ENCODE measurements around the gene TPRKB. TPM values are rescaled to one million over a fixed set of nuclear protein-coding genes. Genes with fewer than 3 reads are reported as not detected.

The TPRKB gene
- total RNA-seq, 1 experiment from 2014 or later, result 42.1 TPM

- H3K9me3 Mint-ChIP-seq (ENCODE audit: unreplicated experiment), result no peaks in the 10 kb centered on the region
- no peaks in the 10 kb centered on the region for H3K27me3 Mint-ChIP-seq (ENCODE audit: insufficient read depth, unreplicated experiment)
- H3K36me3 Mint-ChIP-seq (ENCODE audit: insufficient read depth, unreplicated experiment), result peaks cover 13% of the 10 kb centered on the region
- no peak for DNase-seq
- H3K4me1 ChIP-seq, result peaks cover 5% of the 10 kb centered on the region; the same call in 1 of the 2 replicates
- peaks cover 1% of the 10 kb centered on the region for H3K36me3 ChIP-seq (ENCODE audit: control insufficient read depth, insufficient read depth, low read length)
- intact Hi-C loops (cut with micrococcal nuclease; ENCODE audit: unreplicated experiment), result no loop called here
- H3K4me1 Mint-ChIP-seq (ENCODE audit: low read depth, unreplicated experiment), result no peaks in the 10 kb centered on the region
- H3K27ac Mint-ChIP-seq (ENCODE audit: unreplicated experiment), result no peak overlapping the region
- CTCF ChIA-PET, result no interaction called here
- POLR2A ChIA-PET, result no interaction called here
- BruUV-seq (replicated peaks), result no TSS peak
- no peak overlapping the region for H3K4me3 ChIP-seq (ENCODE audit: low read depth, low read length)
- no peaks in the 10 kb centered on the region for H3K9me3 ChIP-seq
- H3K27me3 ChIP-seq (replicated peaks; ENCODE audit: control insufficient read depth, insufficient read depth, low read length), result no peaks in the 10 kb centered on the region
- no peak overlapping the region for H3K4me3 Mint-ChIP-seq (ENCODE audit: unreplicated experiment)
- no peak for TF ChIP-seq CTCF (IDR thresholded peaks at IDR 0.05; ENCODE audit: insufficient read depth in 1 of 2, low read depth in 1 of 2, low read length in 1 of 2, severe bottlenecking in 1 of 2, unreplicated experiment in 1 of 2)
Observed at GRCh38 chr2:73776869-73777519, 39.8 kb upstream of the TPRKB start.

GRCh38 chr2:73776381-73776780 is 39.2 kb upstream of the TPRKB start:
- intact Hi-C loops (cut with micrococcal nuclease; ENCODE audit: unreplicated experiment), result no loop called here
- Histone ChIP-seq H3K4me1 (peaks cover 5% of the 10 kb centered on the region; the same call in 1 of the 2 replicates), H3K27me3 (replicated peaks; ENCODE audit: control insufficient read depth, insufficient read depth, low read length) (no peaks in the 10 kb centered on the region), H3K9me3 (no peaks in the 10 kb centered on the region), H3K4me3 (ENCODE audit: low read depth, low read length) (no peak overlapping the region), H3K36me3 (ENCODE audit: control insufficient read depth, insufficient read depth, low read length) (peaks cover 1% of the 10 kb centered on the region)
- peaks cover 16% of the 10 kb centered on the region for H3K36me3 Mint-ChIP-seq (ENCODE audit: insufficient read depth, unreplicated experiment)
- no TSS peak for BruUV-seq (replicated peaks)
- no peak for DNase-seq
- H3K27me3 Mint-ChIP-seq (ENCODE audit: insufficient read depth, unreplicated experiment), result no peaks in the 10 kb centered on the region
- no peaks in the 10 kb centered on the region for H3K9me3 Mint-ChIP-seq (ENCODE audit: unreplicated experiment)
- TF ChIP-seq CTCF (IDR thresholded peaks at IDR 0.05; ENCODE audit: insufficient read depth in 1 of 2, low read depth in 1 of 2, low read length in 1 of 2, severe bottlenecking in 1 of 2, unreplicated experiment in 1 of 2), result no peak
- no peak overlapping the region for H3K4me3 Mint-ChIP-seq (ENCODE audit: unreplicated experiment)
- H3K27ac Mint-ChIP-seq (ENCODE audit: unreplicated experiment), result no peak overlapping the region
- POLR2A ChIA-PET, result no interaction called here
- CTCF ChIA-PET, result interaction anchor here (0.6 kb wide), 1 partner anchor 165 kb away, joined by 7 read pairs; no protein-coding TSS in a partner anchor
- H3K4me1 Mint-ChIP-seq (ENCODE audit: low read depth, unreplicated experiment), result no peaks in the 10 kb centered on the region

GRCh38 chr2:73772819-73773218 is 35.7 kb upstream of the TPRKB start:
- ChIA-PET CTCF (no interaction called here), POLR2A (interaction anchor here (0.5 kb wide), 1 partner anchor 10 kb away, joined by 4 read pairs; no protein-coding TSS in a partner anchor)
- Mint-ChIP-seq H3K9me3 (ENCODE audit: unreplicated experiment) (no peaks in the 10 kb centered on the region), H3K4me1 (ENCODE audit: low read depth, unreplicated experiment) (peaks cover 6% of the 10 kb centered on the region), H3K36me3 (ENCODE audit: insufficient read depth, unreplicated experiment) (peaks cover 40% of the 10 kb centered on the region), H3K27me3 (ENCODE audit: insufficient read depth, unreplicated experiment) (no peaks in the 10 kb centered on the region), H3K27ac (ENCODE audit: unreplicated experiment) (no peak overlapping the region), H3K4me3 (ENCODE audit: unreplicated experiment) (no peak overlapping the region)
- DNase-seq, result no peak
- no peak for TF ChIP-seq CTCF (IDR thresholded peaks at IDR 0.05; ENCODE audit: insufficient read depth in 1 of 2, low read depth in 1 of 2, low read length in 1 of 2, severe bottlenecking in 1 of 2, unreplicated experiment in 1 of 2)
- no TSS peak for BruUV-seq (replicated peaks)
- Histone ChIP-seq H3K4me1 (no peaks in the 10 kb centered on the region), H3K36me3 (ENCODE audit: control insufficient read depth, insufficient read depth, low read length) (peaks cover 1% of the 10 kb centered on the region), H3K4me3 (ENCODE audit: low read depth, low read length) (no peak overlapping the region), H3K27me3 (replicated peaks; ENCODE audit: control insufficient read depth, insufficient read depth, low read length) (no peaks in the 10 kb centered on the region), H3K9me3 (no peaks in the 10 kb centered on the region)
- intact Hi-C loops (cut with micrococcal nuclease; ENCODE audit: unreplicated experiment), result no loop called here
